ENCODE data around the gene TULP1.

- TF ChIP-seq POLR2AphosphoS5 (IDR thresholded peaks at IDR 0.05) (no peak), POLR2A (IDR thresholded peaks at IDR 0.05) (no peak)
- TF ChIP-seq, protein P1, sequence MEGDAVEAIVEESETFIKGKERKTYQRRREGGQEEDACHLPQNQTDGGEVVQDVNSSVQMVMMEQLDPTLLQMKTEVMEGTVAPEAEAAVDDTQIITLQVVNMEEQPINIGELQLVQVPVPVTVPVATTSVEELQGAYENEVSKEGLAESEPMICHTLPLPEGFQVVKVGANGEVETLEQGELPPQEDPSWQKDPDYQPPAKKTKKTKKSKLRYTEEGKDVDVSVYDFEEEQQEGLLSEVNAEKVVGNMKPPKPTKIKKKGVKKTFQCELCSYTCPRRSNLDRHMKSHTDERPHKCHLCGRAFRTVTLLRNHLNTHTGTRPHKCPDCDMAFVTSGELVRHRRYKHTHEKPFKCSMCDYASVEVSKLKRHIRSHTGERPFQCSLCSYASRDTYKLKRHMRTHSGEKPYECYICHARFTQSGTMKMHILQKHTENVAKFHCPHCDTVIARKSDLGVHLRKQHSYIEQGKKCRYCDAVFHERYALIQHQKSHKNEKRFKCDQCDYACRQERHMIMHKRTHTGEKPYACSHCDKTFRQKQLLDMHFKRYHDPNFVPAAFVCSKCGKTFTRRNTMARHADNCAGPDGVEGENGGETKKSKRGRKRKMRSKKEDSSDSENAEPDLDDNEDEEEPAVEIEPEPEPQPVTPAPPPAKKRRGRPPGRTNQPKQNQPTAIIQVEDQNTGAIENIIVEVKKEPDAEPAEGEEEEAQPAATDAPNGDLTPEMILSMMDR (IDR thresholded peaks at IDR 0.05), result no peak
These were observed 37.1 kb downstream of the TULP1 start for GRCh38 chr6:35475573-35475972.
